GM19193 (cell line): ENCODE measurements around the gene RPLP2.
A peak's percentile ranks its signal among the peaks of the same experiment; 100 is the strongest.

Experiments
- POLR2A ChIP-seq: IDR thresholded peaks from 4 replicates; pipeline ENCODE4 v1.6.1; 2011; ENCODE audit not compliant: insufficient read depth, insufficient read length; ENCODE audit errors: extremely low read depth

The RPLP2 gene

DNA sequence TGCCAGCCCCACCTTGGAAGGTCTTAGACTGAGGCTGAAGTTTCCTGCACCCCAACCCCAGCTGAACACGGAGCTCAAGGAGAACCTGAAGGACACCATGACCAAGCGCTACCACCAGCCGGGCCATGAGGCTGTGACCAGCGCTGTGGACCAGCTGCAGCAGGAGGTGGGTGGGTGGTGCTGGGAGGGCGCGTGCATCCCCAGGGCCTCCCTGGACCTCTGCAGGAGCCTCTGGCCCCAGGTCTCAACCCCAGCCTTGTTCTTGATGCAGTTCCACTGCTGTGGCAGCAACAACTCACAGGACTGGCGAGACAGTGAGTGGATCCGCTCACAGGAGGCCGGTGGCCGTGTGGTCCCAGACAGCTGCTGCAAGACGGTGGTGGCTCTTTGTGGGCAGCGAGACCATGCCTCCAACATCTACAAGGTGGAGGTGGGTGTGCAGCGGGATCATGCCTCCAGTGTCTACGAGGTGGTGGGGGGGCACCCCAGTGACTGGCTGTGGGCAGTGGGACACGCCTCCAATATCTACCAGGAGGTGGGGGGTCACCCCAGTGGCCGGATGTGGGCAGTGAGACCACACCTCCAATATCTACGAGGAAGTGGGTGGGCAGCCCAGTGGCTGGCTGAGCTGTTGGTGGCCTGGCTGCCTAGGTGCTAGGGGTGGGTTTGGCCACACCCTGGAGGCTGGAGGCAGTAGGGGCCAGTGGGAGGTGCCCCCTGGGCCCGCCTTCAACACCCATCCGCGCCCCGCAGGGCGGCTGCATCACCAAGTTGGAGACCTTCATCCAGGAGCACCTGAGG lies 27.6 kb downstream of the RPLP2 start:
- TF ChIP-seq POLR2A: peak; percentile 24

GRCh38 chr11:837990-838307 lies 28.2 kb downstream of the RPLP2 start:
- TF ChIP-seq POLR2A: no peak

- TF ChIP-seq POLR2A: no peak
Measured at GRCh38 chr11:838441-839279, 28.9 kb downstream of the RPLP2 start.

GRCh38 chr11:839280-839623 lies 29.5 kb downstream of the RPLP2 start:
- TF ChIP-seq POLR2A: no peak

GRCh38 chr11:839875-840617 lies 30.3 kb downstream of the RPLP2 start:
- TF ChIP-seq POLR2A: no peak

GRCh38 chr11:841981-842369 lies 32.2 kb downstream of the RPLP2 start:
- no peak for TF ChIP-seq POLR2A

DNA sequence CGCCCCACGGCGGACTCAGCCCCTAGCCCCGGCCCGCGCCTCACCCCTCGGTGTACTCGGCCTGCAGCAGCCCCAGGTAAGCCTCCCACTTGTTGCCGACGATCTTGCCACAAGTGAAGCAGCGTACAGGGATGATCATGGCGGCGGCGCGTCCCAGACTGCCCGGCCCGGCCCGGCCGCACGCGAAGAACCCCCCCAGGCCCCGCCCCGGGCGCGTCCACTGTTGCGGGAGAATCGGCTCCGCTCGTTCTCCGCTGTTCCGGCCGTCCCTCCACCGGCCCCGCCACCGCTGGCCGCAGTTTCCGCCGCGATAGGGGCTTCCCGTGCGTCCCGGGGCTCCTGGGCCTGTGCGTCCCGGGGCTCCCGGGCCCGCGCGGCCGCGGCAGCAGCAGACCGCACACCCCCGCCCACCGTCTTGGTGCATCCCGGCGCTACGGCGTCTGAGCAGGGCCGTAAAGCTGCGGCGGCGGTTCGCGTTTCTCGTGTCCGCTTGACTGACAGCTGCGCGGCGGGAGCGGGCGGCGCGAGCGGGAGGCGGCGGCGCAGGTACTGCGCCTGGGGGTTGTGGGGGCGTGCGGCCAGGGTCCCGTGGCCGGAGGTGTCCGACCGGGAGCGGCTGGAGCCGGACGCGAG lies 32.7 kb downstream of the RPLP2 start, which contains the start of the genes POLR2L and TSPAN4:
Gene POLR2L, minus strand, starts transcription at position 160 of the 633 bp plus-strand sequence. Its CDS starts 21 bp downstream, at position 139.
Gene TSPAN4, plus strand, starts transcription at position 483 of the 633 bp plus-strand sequence. CDS start 7,453 bp downstream, outside the sequence.
- peak; percentile 99 for TF ChIP-seq POLR2A

- TF ChIP-seq POLR2A: no peak
Measured at GRCh38 chr11:843086-843734, 33.4 kb downstream of the RPLP2 start.

GRCh38 chr11:843818-844692 lies 34.3 kb downstream of the RPLP2 start:
- TF ChIP-seq POLR2A: no peak

DNA sequence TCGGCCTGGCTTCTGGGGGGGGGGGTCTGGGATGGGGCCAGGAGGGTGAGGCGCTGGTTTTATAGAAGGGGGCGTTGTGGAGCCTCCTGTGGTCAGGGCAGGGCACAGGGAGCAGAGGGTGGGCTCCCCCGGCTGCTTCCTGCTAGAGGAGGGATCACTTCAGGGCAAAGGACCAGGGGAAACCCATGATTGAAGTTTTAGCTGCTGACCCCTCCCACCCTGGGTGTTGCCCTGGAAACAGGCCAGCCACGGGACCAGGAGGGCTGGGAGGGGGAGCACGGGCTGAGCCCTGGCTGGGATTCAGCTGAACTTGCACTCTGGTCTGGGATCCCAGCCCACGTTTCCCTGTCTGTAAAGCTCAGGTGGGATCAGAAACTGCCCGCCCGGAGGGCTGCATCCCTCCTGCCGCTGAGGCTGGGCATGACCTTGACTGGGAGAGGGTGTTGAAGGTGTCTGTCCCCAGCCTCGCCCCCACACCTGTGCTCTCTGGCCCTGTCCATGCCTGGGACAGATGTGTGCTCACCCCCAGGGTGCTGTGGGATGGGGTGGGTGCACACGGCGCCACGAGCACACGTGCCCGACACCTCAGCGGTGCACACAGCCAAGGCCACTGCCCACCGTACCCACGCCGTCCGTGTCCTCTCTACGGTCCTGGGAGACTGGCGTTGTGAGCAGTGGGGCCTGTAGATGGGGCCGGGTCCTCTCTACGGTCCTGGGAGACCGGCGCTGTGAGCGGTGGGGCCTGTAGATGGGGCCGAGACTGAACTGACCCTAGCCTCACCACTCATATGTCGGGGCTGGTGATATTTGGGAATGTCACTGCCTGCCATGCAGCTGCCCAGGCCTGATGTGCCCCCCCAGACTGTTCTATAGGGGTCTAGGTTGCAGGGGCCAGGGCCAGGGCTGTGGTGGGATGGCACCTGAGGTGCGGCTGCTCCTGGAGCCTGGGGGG lies 35.2 kb downstream of the RPLP2 start:
- TF ChIP-seq POLR2A: no peak

DNA sequence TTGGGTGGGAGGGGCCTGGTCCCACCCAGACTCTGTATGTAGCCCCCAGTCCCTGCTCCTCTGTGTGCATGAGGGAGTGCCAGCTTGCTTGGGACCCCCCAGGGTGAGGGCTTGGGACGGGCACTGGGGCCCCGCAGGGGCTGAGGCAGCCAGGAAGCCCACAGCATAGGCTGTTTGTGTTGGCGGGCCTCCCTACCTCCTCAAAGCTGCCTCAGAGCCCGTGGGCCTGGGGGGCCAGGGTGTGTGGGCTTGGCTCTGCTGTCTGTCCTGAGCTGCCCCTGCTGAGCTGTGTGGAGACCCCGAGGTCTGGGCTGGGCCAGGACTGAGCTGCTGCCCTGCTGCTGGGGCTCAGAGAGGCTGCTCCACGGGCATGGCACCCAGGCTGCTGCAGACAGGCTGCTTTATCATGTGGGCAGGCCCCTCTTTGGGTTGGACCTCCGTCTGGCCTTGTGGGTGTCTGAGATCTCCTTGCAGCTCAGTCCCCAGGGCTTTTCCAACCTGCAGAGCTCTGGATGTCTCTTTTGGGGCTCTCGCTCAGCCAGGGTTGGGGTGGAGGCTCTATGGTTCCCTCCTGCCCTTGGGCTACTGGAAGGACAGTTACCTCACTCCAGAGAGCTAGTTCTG lies 36.2 kb downstream of the RPLP2 start:
- no peak for TF ChIP-seq POLR2A
